ENCODE results near the gene FBXL7. TPM values are rescaled to one million over a fixed set of nuclear protein-coding genes. Genes with fewer than 3 reads are reported as not detected.

Gene FBXL7
- total RNA-seq, 6 experiments from 2014 or later: 12.7 to 19.2 (median 16.8) TPM

- Mint-ChIP-seq H3K4me1 (ENCODE audit: low read depth) (peaks cover 41% of the 10 kb centered on the region), H3K27ac (no peak overlapping the region), H3K27me3 (ENCODE audit: insufficient read depth) (no peaks in the 10 kb centered on the region), H3K36me3 (ENCODE audit: low read depth) (no peaks in the 10 kb centered on the region), H3K9me3 (no peaks in the 10 kb centered on the region), H3K4me3 (no peak overlapping the region)
- no peak for TF ChIP-seq CTCF (IDR thresholded peaks at IDR 0.05)
- DNase-seq: no peak
These were observed 296.1 kb downstream of the FBXL7 start for GRCh38 chr5:15796096-15796495.

GRCh38 chr5:15796557-15796956 is 296.6 kb downstream of the FBXL7 start:
- DNase-seq: no peak
- no peaks in the 10 kb centered on the region for H3K36me3 Mint-ChIP-seq (ENCODE audit: low read depth)
- TF ChIP-seq CTCF (IDR thresholded peaks at IDR 0.05): 0 out of 2 replicates have a peak, but pooled peaks have one; percentile 14
- H3K27me3 Mint-ChIP-seq (ENCODE audit: insufficient read depth): no peaks in the 10 kb centered on the region
- H3K4me1 Mint-ChIP-seq (ENCODE audit: low read depth): peaks cover 37% of the 10 kb centered on the region
- no peaks in the 10 kb centered on the region for H3K9me3 Mint-ChIP-seq
- H3K4me3 Mint-ChIP-seq: no peak overlapping the region
- H3K27ac Mint-ChIP-seq: no peak overlapping the region

- H3K4me1 Mint-ChIP-seq (ENCODE audit: low read depth): peaks cover 31% of the 10 kb centered on the region
- TF ChIP-seq CTCF (IDR thresholded peaks at IDR 0.05): no peak
- H3K36me3 Mint-ChIP-seq (ENCODE audit: low read depth): no peaks in the 10 kb centered on the region
- H3K27me3 Mint-ChIP-seq (ENCODE audit: insufficient read depth): no peaks in the 10 kb centered on the region
- no peak for DNase-seq
- no peak overlapping the region for H3K27ac Mint-ChIP-seq
- H3K4me3 Mint-ChIP-seq: no peak overlapping the region
- H3K9me3 Mint-ChIP-seq: no peaks in the 10 kb centered on the region
These were observed 297.1 kb downstream of the FBXL7 start for GRCh38 chr5:15797116-15797515.

DNA sequence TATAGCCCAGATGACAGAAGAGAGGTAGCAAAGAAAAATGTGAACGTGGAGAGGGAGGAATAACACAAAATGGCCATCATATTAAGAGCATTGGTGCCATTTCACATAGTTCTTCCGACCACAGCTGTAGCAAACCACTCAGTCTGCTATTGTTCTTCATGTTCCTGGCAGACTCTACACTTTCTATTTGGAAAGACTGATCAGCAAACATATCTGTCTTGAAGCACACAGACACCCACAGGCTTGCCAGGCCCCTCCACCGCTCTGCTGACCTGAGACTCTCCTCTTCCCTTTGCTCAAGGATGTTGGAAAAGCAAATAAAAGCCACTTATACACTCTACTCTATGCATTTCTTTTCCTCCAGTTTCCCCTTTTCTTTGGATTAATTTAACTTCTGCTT is 298.0 kb downstream of the FBXL7 start:
- H3K36me3 Mint-ChIP-seq (ENCODE audit: low read depth): peaks cover 2% of the 10 kb centered on the region; the same call in 1 of the 2 replicates
- no peak overlapping the region for H3K4me3 Mint-ChIP-seq
- peaks cover 24% of the 10 kb centered on the region for H3K4me1 Mint-ChIP-seq (ENCODE audit: low read depth)
- no peak overlapping the region for H3K27ac Mint-ChIP-seq
- H3K9me3 Mint-ChIP-seq: no peaks in the 10 kb centered on the region
- no peak for DNase-seq
- no peaks in the 10 kb centered on the region for H3K27me3 Mint-ChIP-seq (ENCODE audit: insufficient read depth)
- TF ChIP-seq CTCF (IDR thresholded peaks at IDR 0.05): no peak

- peaks cover 19% of the 10 kb centered on the region for H3K4me1 Mint-ChIP-seq (ENCODE audit: low read depth)
- no peak for DNase-seq
- H3K4me3 Mint-ChIP-seq: no peak overlapping the region
- no peaks in the 10 kb centered on the region; the same call in 1 of the 2 replicates for H3K9me3 Mint-ChIP-seq
- no peak overlapping the region for H3K27ac Mint-ChIP-seq
- H3K27me3 Mint-ChIP-seq (ENCODE audit: insufficient read depth): no peaks in the 10 kb centered on the region
- H3K36me3 Mint-ChIP-seq (ENCODE audit: low read depth): peaks cover 5% of the 10 kb centered on the region; the same call in 1 of the 2 replicates
- no peak for TF ChIP-seq CTCF (IDR thresholded peaks at IDR 0.05)
These were observed 299.0 kb downstream of the FBXL7 start for GRCh38 chr5:15799014-15799413.

DNA sequence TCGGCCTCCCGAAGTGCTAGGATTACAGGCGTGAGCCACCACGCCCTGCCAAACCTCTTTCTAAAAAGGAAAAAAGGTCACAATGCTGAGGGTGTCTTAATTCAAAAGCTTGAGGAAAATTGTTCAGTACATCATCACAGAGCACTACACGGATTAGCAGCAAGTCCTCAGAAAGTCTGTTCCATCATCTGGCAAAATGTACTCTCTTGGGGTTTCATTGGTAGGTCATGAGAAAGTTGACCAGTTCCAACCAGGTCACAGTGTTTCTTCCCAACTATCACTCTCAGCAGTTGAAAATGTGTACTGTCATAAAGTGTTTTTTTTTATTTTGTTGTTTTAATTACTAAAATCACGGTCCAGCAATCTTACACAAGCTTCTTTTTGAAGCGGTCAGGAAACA is 299.6 kb downstream of the FBXL7 start:
- no peak for TF ChIP-seq CTCF (IDR thresholded peaks at IDR 0.05)
- H3K4me3 Mint-ChIP-seq: no peak overlapping the region
- H3K4me1 Mint-ChIP-seq (ENCODE audit: low read depth): peaks cover 13% of the 10 kb centered on the region
- peaks cover 5% of the 10 kb centered on the region; the same call in 1 of the 2 replicates for H3K36me3 Mint-ChIP-seq (ENCODE audit: low read depth)
- no peak for DNase-seq
- no peaks in the 10 kb centered on the region for H3K27me3 Mint-ChIP-seq (ENCODE audit: insufficient read depth)
- no peak overlapping the region for H3K27ac Mint-ChIP-seq
- no peaks in the 10 kb centered on the region; the same call in 1 of the 2 replicates for H3K9me3 Mint-ChIP-seq
